Esophagus muscularis mucosa (tissue), 4 donors: ENCODE data around the gene GRK5. TPM values are rescaled to one million over a fixed set of nuclear protein-coding genes. Genes with fewer than 3 reads are reported as not detected.

Source experiments
- DNase-seq: peaks from one replicate; pipeline ENCODE4 v3.0.0-alpha.2; 2017; ENCODE audit errors: extremely low spot score
- H3K27ac ChIP-seq, 4 donors: fragments of 200-600 bp; sonication (generic); replicated peaks in 1 of 4; 1 replicate in 3 of 4; 2 replicates in 1 of 4; pipeline ENCODE4 v1.5.1; 2016 to 2019; ENCODE audit warnings: mild to moderate bottlenecking in 1 of 4
- H3K27me3 ChIP-seq, 4 donors: fragments of 200-600 bp; sonication (generic); one replicate each; pipeline versions ENCODE4 v1.5.1 to v1.6.0; 2016 to 2019
- H3K36me3 ChIP-seq, 4 donors: fragments of 200-600 bp; sonication (generic); one replicate each; pipeline ENCODE4 v1.5.1; 2016 to 2019
- H3K4me1 ChIP-seq, 4 donors: fragments of 200-600 bp; sonication (generic); one replicate each; pipeline ENCODE4 v1.5.1; 2016 to 2019
- H3K4me3 ChIP-seq, 4 donors: fragments of 200-600 bp; sonication (generic); 1 replicate in 2 of 4; 2 replicates in 2 of 4; pipeline ENCODE4 v1.5.1; 2016 to 2019; ENCODE audit warnings: mild to moderate bottlenecking in 4 of 4, moderate library complexity in 1 of 4
- H3K9me3 ChIP-seq, 4 donors: fragments of 200-600 bp; sonication (generic); 1 replicate in 3 of 4; 2 replicates in 1 of 4; pipeline ENCODE4 v1.5.1; 2016 to 2019
- CTCF ChIP-seq, 3 experiments: fragments of 200-600 bp in 2 of 3; fragments of 450-650 bp in 1 of 3; sonication (generic) in 2 of 3; IDR thresholded peaks; one replicate each; pipeline ENCODE4 v1.5.1; 2017 to 2019; ENCODE audit warnings: antibody characterized with exemption in 3 of 3, mild to moderate bottlenecking in 2 of 3, moderate library complexity in 1 of 3
- EP300 ChIP-seq: sonication (generic); formaldehyde crosslinking; IDR thresholded peaks from one replicate; pipeline ENCODE4 v1.6.1; 2017; ENCODE audit warnings: antibody characterized with exemption
- POLR2A ChIP-seq: fragments of 450-650 bp; IDR thresholded peaks from one replicate; pipeline ENCODE4 v1.6.1; 2017; ENCODE audit warnings: antibody characterized with exemption, moderate library complexity, mild to moderate bottlenecking, low read depth
- POLR2AphosphoS5 ChIP-seq, 2 donors: sonication (generic); formaldehyde crosslinking; IDR thresholded peaks; one replicate each; pipeline ENCODE4 v1.6.1; 2017; ENCODE audit warnings: antibody characterized with exemption in 2 of 2
- WGBS: methylation state at CpG from one replicate; pipeline ENCODE4 v1.1.5; 2018; 5-methylcytosine and 5-hydroxymethylcytosine counted together
- intact Hi-C: fragments of 100-400 bp; cut with DNase I; formaldehyde crosslinking; loops from one replicate; pipeline ENCODE4 v1.15.1; 2023
- total RNA-seq, 4 donors: library from RNA; depleted of rRNA; stranded (reverse); fragments of >200 nt; gene quantifications; one replicate each; pipeline versions ENCODE4 v1.1.0 to v1.2.1, GENCODE V29; 2016

Gene GRK5
- total RNA-seq, 4 donors from 2014 or later, result 39.6 to 64.4 (median 50.7) TPM

- Histone ChIP-seq H3K9me3 (no peaks in the 10 kb centered on the region), H3K27me3 (no peaks in the 10 kb centered on the region), H3K4me1 (peaks cover 30 to 66% (median 50%) of the 10 kb centered on the region in 4 donors), H3K27ac (peak overlapping the region in 1 of 4 donors; percentile 10), H3K4me3 (no peak overlapping the region), H3K36me3 (no peaks in the 10 kb centered on the region)
- no peak for DNase-seq
- TF ChIP-seq POLR2A (no peak), CTCF (IDR thresholded peaks at IDR 0.05) (no peak)
- WGBS, result 88% methylated on average over 10 of the region's 12 CpGs
- intact Hi-C loops, result no loop called here
These were observed 33.7 kb downstream of the GRK5 start for GRCh38 chr10:119241066-119241465.

GRCh38 chr10:119242186-119242585, 34.8 kb downstream of the GRK5 start:
- intact Hi-C loops, result no loop called here
- no peak overlapping the region for H3K27ac ChIP-seq

GRCh38 chr10:119243488-119243887, 36.1 kb downstream of the GRK5 start:
- H3K9me3 ChIP-seq, result no peaks in the 10 kb centered on the region
- 90% methylated on average over 2 of the region's 2 CpGs for WGBS
- peaks cover 22 to 61% (median 48%) of the 10 kb centered on the region in 4 donors for H3K4me1 ChIP-seq
- intact Hi-C loops, result no loop called here
- no peaks in the 10 kb centered on the region for H3K27me3 ChIP-seq
- no peak for TF ChIP-seq EP300
- no peak for TF ChIP-seq CTCF (IDR thresholded peaks at IDR 0.05)
- no peak for TF ChIP-seq POLR2AphosphoS5 (IDR thresholded peaks at IDR 0.05)
- TF ChIP-seq POLR2A, result no peak
- H3K4me3 ChIP-seq, result no peak overlapping the region
- no peaks in the 10 kb centered on the region for H3K36me3 ChIP-seq
- peak overlapping the region in 3 of 4 donors; percentile 24 to 29 (median 28) for H3K27ac ChIP-seq
- DNase-seq, result no peak

More at GRCh38 chr10:119242186-119242585, 34.8 kb downstream of the GRK5 start:
- no peaks in the 10 kb centered on the region for H3K9me3 ChIP-seq
- no peak for DNase-seq
- no peaks in the 10 kb centered on the region for H3K27me3 ChIP-seq
- peaks cover 28 to 66% (median 50%) of the 10 kb centered on the region in 4 donors for H3K4me1 ChIP-seq
- 89% methylated on average over 6 of the region's 7 CpGs for WGBS
- no peaks in the 10 kb centered on the region for H3K36me3 ChIP-seq
- TF ChIP-seq POLR2A, result no peak
- TF ChIP-seq CTCF (IDR thresholded peaks at IDR 0.05), result no peak
- TF ChIP-seq EP300, result no peak
- no peak for TF ChIP-seq POLR2AphosphoS5 (IDR thresholded peaks at IDR 0.05)
- no peak overlapping the region for H3K4me3 ChIP-seq

GRCh38 chr10:119243967-119244366, 36.6 kb downstream of the GRK5 start:
- Histone ChIP-seq H3K4me3 (no peak overlapping the region), H3K36me3 (no peaks in the 10 kb centered on the region), H3K27ac (peak overlapping the region in 3 of 4 donors; percentile 24 to 29 (median 28)), H3K4me1 (peaks cover 22 to 56% (median 46%) of the 10 kb centered on the region in 4 donors), H3K27me3 (no peaks in the 10 kb centered on the region), H3K9me3 (no peaks in the 10 kb centered on the region)
- WGBS, result 82% methylated on average over 1 of the region's 1 CpG
- intact Hi-C loops, result no loop called here
- no peak for DNase-seq
- TF ChIP-seq POLR2AphosphoS5 (IDR thresholded peaks at IDR 0.05), result no peak
- TF ChIP-seq EP300, result no peak
- no peak for TF ChIP-seq POLR2A
- TF ChIP-seq CTCF (IDR thresholded peaks at IDR 0.05), result no peak

GRCh38 chr10:119245272-119245671, 37.9 kb downstream of the GRK5 start:
- Histone ChIP-seq H3K4me3 (no peak overlapping the region), H3K9me3 (no peaks in the 10 kb centered on the region), H3K27me3 (no peaks in the 10 kb centered on the region), H3K27ac (no peak overlapping the region), H3K36me3 (no peaks in the 10 kb centered on the region), H3K4me1 (peaks cover 29 to 63% (median 55%) of the 10 kb centered on the region in 4 donors)
- intact Hi-C loops, result no loop called here
- 97% methylated on average over 5 of the region's 5 CpGs for WGBS
- no peak for TF ChIP-seq CTCF (IDR thresholded peaks at IDR 0.05)
- no peak for TF ChIP-seq POLR2AphosphoS5 (IDR thresholded peaks at IDR 0.05)
- TF ChIP-seq EP300, result no peak
- TF ChIP-seq POLR2A, result no peak
- DNase-seq, result no peak
